ENCODE results near the gene INTS6. TPM values are rescaled to one million over a fixed set of nuclear protein-coding genes. Genes with fewer than 3 reads are reported as not detected.

The INTS6 gene
- total and polyA plus RNA-seq, 7 experiments from 2014 or later = 23.7 to 67.0 (median 61.9) TPM

GRCh38 chr13:51437550-51438127 lies 15.2 kb downstream of the INTS6 start:
- Mint-ChIP-seq H3K27ac (peak overlapping the region in 2 of 9 donors; percentile 32 to 72), H3K36me3 (peaks cover 0 to 10% (median 0%) of the 10 kb centered on the region in 5 donors), H3K9me3 (no peaks in the 10 kb centered on the region), H3K4me3 (no peak overlapping the region), H3K27me3 (no peaks in the 10 kb centered on the region), H3K4me1 (peaks cover 4 to 37% (median 19%) of the 10 kb centered on the region in 7 donors)
- ATAC-seq (no peak), DNase-seq (no peak)
- Histone ChIP-seq H3K4me1 (ENCODE audit: control insufficient read depth in 2 of 2, insufficient read depth in 2 of 2, low read length in 2 of 2) (no peaks in the 10 kb centered on the region), H3K36me3 (ENCODE audit: control insufficient read depth in 2 of 3, insufficient read depth in 3 of 3, low read length in 3 of 3) (no peaks in the 10 kb centered on the region), H3K9me3 (ENCODE audit: control insufficient read depth in 2 of 3, low read length in 3 of 3) (no peaks in the 10 kb centered on the region), H3K27ac (ENCODE audit: low read depth, low read length) (no peak overlapping the region), H3K27me3 (ENCODE audit: control insufficient read depth in 2 of 2, insufficient read depth in 2 of 2, low read length in 2 of 2) (no peaks in the 10 kb centered on the region), H3K4me3 (ENCODE audit: low read length) (no peak overlapping the region)
- CTCF ChIA-PET = interaction anchor here (0.7 kb wide), 1 partner anchor 1443 kb away, joined by 3 read pairs; no protein-coding TSS in a partner anchor
- POLR2A ChIA-PET = interaction anchor here (1.1 kb wide), 1 partner anchor 13 kb away, joined by 3 read pairs; no protein-coding TSS in a partner anchor
- intact Hi-C loops (cut with micrococcal nuclease) = loop anchor here (5.0 kb wide), 1 partner anchor 690 kb away; the partner anchor contains the start of gene NEK5 (in 2 of the 2)

GRCh38 chr13:51435002-51435578 lies 17.7 kb downstream of the INTS6 start:
- no peak overlapping the region for H3K4me3 ChIP-seq (ENCODE audit: low read length)
- H3K4me3 Mint-ChIP-seq = no peak overlapping the region
- no peaks in the 10 kb centered on the region for H3K9me3 Mint-ChIP-seq
- intact Hi-C loops (cut with micrococcal nuclease) = loop anchor here (1.0 to 5.0 kb wide), 8 partner anchors 13 to 692 kb away; partner anchors contain the start of genes NEK5 (in 2 of the 2), INTS6 (in 1 of the 2) and WDFY2 (in 1 of the 2)
- ChIA-PET POLR2A (interaction anchor here (0.7 to 1.6 kb wide), 8 partner anchors 10 to 370 kb away, joined by 3 to 5 read pairs (median 3); partner anchors contain the start of gene INTS6), CTCF (interaction anchor here (0.7 to 3.7 kb wide), 12 partner anchors 10 to 737 kb away, joined by 3 to 54 read pairs (median 4); no protein-coding TSS in a partner anchor)
- H3K27ac Mint-ChIP-seq = peak overlapping the region in 1 of 9 donors; percentile 61
- DNase-seq (peak in 6 of 9 donors; percentile 19 to 50 (median 33)), ATAC-seq (peak; percentile 47)
- H3K36me3 ChIP-seq (ENCODE audit: control insufficient read depth in 2 of 3, insufficient read depth in 3 of 3, low read length in 3 of 3) = no peaks in the 10 kb centered on the region
- H3K27me3 Mint-ChIP-seq = no peaks in the 10 kb centered on the region
- no peaks in the 10 kb centered on the region for H3K27me3 ChIP-seq (ENCODE audit: control insufficient read depth in 2 of 2, insufficient read depth in 2 of 2, low read length in 2 of 2)
- H3K27ac ChIP-seq (ENCODE audit: low read depth, low read length) = no peak overlapping the region
- peaks cover 8 to 47% (median 25%) of the 10 kb centered on the region in 7 donors for H3K4me1 Mint-ChIP-seq
- no peaks in the 10 kb centered on the region for H3K9me3 ChIP-seq (ENCODE audit: control insufficient read depth in 2 of 3, low read length in 3 of 3)
- H3K4me1 ChIP-seq (ENCODE audit: control insufficient read depth in 2 of 2, insufficient read depth in 2 of 2, low read length in 2 of 2) = no peaks in the 10 kb centered on the region
- peaks cover 0 to 8% (median 4%) of the 10 kb centered on the region in 5 donors for H3K36me3 Mint-ChIP-seq

- H3K27ac Mint-ChIP-seq = no peak overlapping the region
- no peaks in the 10 kb centered on the region for H3K9me3 ChIP-seq (ENCODE audit: control insufficient read depth in 2 of 3, low read length in 3 of 3)
- DNase-seq (no peak), ATAC-seq (no peak)
- H3K9me3 Mint-ChIP-seq = no peaks in the 10 kb centered on the region
- no peaks in the 10 kb centered on the region for H3K27me3 Mint-ChIP-seq
- H3K4me1 ChIP-seq (ENCODE audit: control insufficient read depth in 2 of 2, insufficient read depth in 2 of 2, low read length in 2 of 2) = no peaks in the 10 kb centered on the region
- no peak overlapping the region for H3K4me3 ChIP-seq (ENCODE audit: low read length)
- H3K4me3 Mint-ChIP-seq = no peak overlapping the region
- ChIA-PET POLR2A (interaction anchor here (1.2 kb wide), 1 partner anchor 43 kb away, joined by 3 read pairs; no protein-coding TSS in a partner anchor), CTCF (interaction anchor here (0.8 to 3.7 kb wide), 7 partner anchors 13 to 400 kb away, joined by 3 to 54 read pairs (median 3); partner anchors contain the start of gene INTS6)
- H3K36me3 ChIP-seq (ENCODE audit: control insufficient read depth in 2 of 3, insufficient read depth in 3 of 3, low read length in 3 of 3) = peaks cover 0 to 6% (median 0%) of the 10 kb centered on the region in 3 experiments
- peaks cover 0 to 26% (median 17%) of the 10 kb centered on the region in 5 donors for H3K36me3 Mint-ChIP-seq
- H3K27me3 ChIP-seq (ENCODE audit: control insufficient read depth in 2 of 2, insufficient read depth in 2 of 2, low read length in 2 of 2) = no peaks in the 10 kb centered on the region
- intact Hi-C loops (cut with micrococcal nuclease) = no loop called here
- H3K27ac ChIP-seq (ENCODE audit: low read depth, low read length) = no peak overlapping the region
- H3K4me1 Mint-ChIP-seq = peaks cover 15 to 60% (median 41%) of the 10 kb centered on the region in 7 donors
Measured at GRCh38 chr13:51432576-51432975, 20.3 kb downstream of the INTS6 start.

- H3K4me1 Mint-ChIP-seq = peaks cover 41 to 90% (median 79%) of the 10 kb centered on the region in 7 donors
- POLR2A ChIA-PET = no interaction called here
- H3K27me3 Mint-ChIP-seq = no peaks in the 10 kb centered on the region
- intact Hi-C loops (cut with micrococcal nuclease) = no loop called here
- peak overlapping the region in 1 of 9 donors; percentile 15 for H3K27ac Mint-ChIP-seq
- DNase-seq = no peak
- H3K9me3 Mint-ChIP-seq = no peaks in the 10 kb centered on the region
- Histone ChIP-seq H3K27ac (ENCODE audit: low read depth, low read length) (no peak overlapping the region), H3K36me3 (ENCODE audit: control insufficient read depth in 2 of 3, insufficient read depth in 3 of 3, low read length in 3 of 3) (peaks cover 0 to 6% (median 0%) of the 10 kb centered on the region in 3 experiments), H3K27me3 (ENCODE audit: control insufficient read depth in 2 of 2, insufficient read depth in 2 of 2, low read length in 2 of 2) (no peaks in the 10 kb centered on the region), H3K4me3 (ENCODE audit: low read length) (no peak overlapping the region), H3K9me3 (ENCODE audit: control insufficient read depth in 2 of 3, low read length in 3 of 3) (no peaks in the 10 kb centered on the region), H3K4me1 (ENCODE audit: control insufficient read depth in 2 of 2, insufficient read depth in 2 of 2, low read length in 2 of 2) (peaks cover 11 to 24% of the 10 kb centered on the region in 2 donors)
- H3K36me3 Mint-ChIP-seq = peaks cover 0 to 31% (median 28%) of the 10 kb centered on the region in 5 donors
- no peak for ATAC-seq
- H3K4me3 Mint-ChIP-seq = peak overlapping the region in 7 of 10 donors; percentile 4 to 60 (median 33)
- CTCF ChIA-PET = interaction anchor here (0.6 kb wide), 1 partner anchor 760 kb away, joined by 3 read pairs; no protein-coding TSS in a partner anchor
Measured at GRCh38 chr13:51426982-51427381, 25.9 kb downstream of the INTS6 start.

- Histone ChIP-seq H3K4me1 (ENCODE audit: control insufficient read depth in 2 of 2, insufficient read depth in 2 of 2, low read length in 2 of 2) (peaks cover 23 to 35% of the 10 kb centered on the region in 2 donors), H3K27ac (ENCODE audit: low read depth, low read length) (no peak overlapping the region), H3K27me3 (ENCODE audit: control insufficient read depth in 2 of 2, insufficient read depth in 2 of 2, low read length in 2 of 2) (no peaks in the 10 kb centered on the region), H3K9me3 (ENCODE audit: control insufficient read depth in 2 of 3, low read length in 3 of 3) (no peaks in the 10 kb centered on the region), H3K36me3 (ENCODE audit: control insufficient read depth in 2 of 3, insufficient read depth in 3 of 3, low read length in 3 of 3) (peaks cover 0 to 6% (median 0%) of the 10 kb centered on the region in 3 experiments), H3K4me3 (ENCODE audit: low read length) (no peak overlapping the region)
- DNase-seq (no peak), ATAC-seq (no peak)
- peak overlapping the region in 4 of 10 donors; percentile 16 to 60 (median 40) for H3K4me3 Mint-ChIP-seq
- CTCF ChIA-PET = no interaction called here
- POLR2A ChIA-PET = interaction anchor here (1.7 kb wide), 1 partner anchor 27 kb away, joined by 6 read pairs; the partner anchor contains the start of gene INTS6
- no peaks in the 10 kb centered on the region for H3K9me3 Mint-ChIP-seq
- intact Hi-C loops (cut with micrococcal nuclease) = no loop called here
- no peaks in the 10 kb centered on the region for H3K27me3 Mint-ChIP-seq
- peak overlapping the region in 3 of 9 donors; percentile 52 to 64 (median 64) for H3K27ac Mint-ChIP-seq
- H3K36me3 Mint-ChIP-seq = peaks cover 0 to 32% (median 29%) of the 10 kb centered on the region in 5 donors
- H3K4me1 Mint-ChIP-seq = peaks cover 48 to 92% (median 87%) of the 10 kb centered on the region in 7 donors
Measured at GRCh38 chr13:51425410-51426042, 27.3 kb downstream of the INTS6 start.

- no peaks in the 10 kb centered on the region for H3K27me3 ChIP-seq (ENCODE audit: control insufficient read depth in 2 of 2, insufficient read depth in 2 of 2, low read length in 2 of 2)
- ChIA-PET CTCF (no interaction called here), POLR2A (interaction anchor here (0.6 to 1.0 kb wide), 2 partner anchors 30 to 771 kb away, joined by 3 read pairs; no protein-coding TSS in a partner anchor)
- intact Hi-C loops (cut with micrococcal nuclease) = no loop called here
- H3K4me3 ChIP-seq (ENCODE audit: low read length) = no peak overlapping the region
- H3K27ac ChIP-seq (ENCODE audit: low read depth, low read length) = no peak overlapping the region
- peaks cover 23 to 46% of the 10 kb centered on the region in 2 donors for H3K4me1 ChIP-seq (ENCODE audit: control insufficient read depth in 2 of 2, insufficient read depth in 2 of 2, low read length in 2 of 2)
- no peak for DNase-seq
- H3K9me3 Mint-ChIP-seq = no peaks in the 10 kb centered on the region
- H3K27me3 Mint-ChIP-seq = no peaks in the 10 kb centered on the region
- peaks cover 51 to 94% (median 89%) of the 10 kb centered on the region in 7 donors for H3K4me1 Mint-ChIP-seq
- peak overlapping the region in 1 of 9 donors; percentile 38 for H3K27ac Mint-ChIP-seq
- no peak overlapping the region for H3K4me3 Mint-ChIP-seq
- H3K36me3 Mint-ChIP-seq = peaks cover 0 to 33% (median 21%) of the 10 kb centered on the region in 5 donors
- no peaks in the 10 kb centered on the region for H3K36me3 ChIP-seq (ENCODE audit: control insufficient read depth in 2 of 3, insufficient read depth in 3 of 3, low read length in 3 of 3)
- no peaks in the 10 kb centered on the region for H3K9me3 ChIP-seq (ENCODE audit: control insufficient read depth in 2 of 3, low read length in 3 of 3)
- ATAC-seq = no peak
Measured at GRCh38 chr13:51423766-51424165, 29.1 kb downstream of the INTS6 start.
